ENCODE results near the gene PGA3.
"Not testable (repeated sequence)": the region's sequence is repeated elsewhere in the genome, so short reads cannot be mapped to it uniquely, and the experiment has no call there.

Gene PGA3

GRCh38 chr11:61172356-61172755 is 31.0 kb upstream of the PGA3 start:
- DNase-seq = no peak

- no peak for DNase-seq
These were observed 30.4 kb upstream of the PGA3 start for GRCh38 chr11:61172888-61173287.

GRCh38 chr11:61173456-61173855 is 29.9 kb upstream of the PGA3 start:
- DNase-seq = no peak

- DNase-seq = no peak
These were observed 29.0 kb upstream of the PGA3 start for GRCh38 chr11:61174273-61174672.

GRCh38 chr11:61174949-61175348 is 28.4 kb upstream of the PGA3 start:
- no peak for DNase-seq

- DNase-seq = no peak
These were observed 26.9 kb upstream of the PGA3 start for GRCh38 chr11:61176446-61176845.

GRCh38 chr11:61180205-61180604 is 23.1 kb upstream of the PGA3 start:
- DNase-seq = not testable (repeated sequence)

- no peak for DNase-seq
These were observed 21.8 kb upstream of the PGA3 start for GRCh38 chr11:61181489-61181888.

GRCh38 chr11:61183645-61184044 is 19.7 kb upstream of the PGA3 start:
- no peak for DNase-seq

- no peak for DNase-seq
These were observed 16.8 kb upstream of the PGA3 start for GRCh38 chr11:61186504-61186903.

GRCh38 chr11:61187505-61188130 is 15.7 kb upstream of the PGA3 start:
- peak; percentile 81 for DNase-seq

GRCh38 chr11:61189933-61190332 is 13.4 kb upstream of the PGA3 start:
- DNase-seq = no peak

GRCh38 chr11:61193596-61193995 is 9.7 kb upstream of the PGA3 start:
- DNase-seq = no peak

- DNase-seq = no peak
These were observed 9.1 kb upstream of the PGA3 start for GRCh38 chr11:61194169-61194671.

GRCh38 chr11:61194981-61195695 is 8.2 kb upstream of the PGA3 start:
- DNase-seq = no peak

GRCh38 chr11:61195719-61196118 is 7.6 kb upstream of the PGA3 start:
- no peak for DNase-seq

GRCh38 chr11:61198361-61198760 is 5.0 kb upstream of the PGA3 start:
- DNase-seq = no peak

GRCh38 chr11:61198948-61199523 is 4.3 kb upstream of the PGA3 start:
- DNase-seq = no peak

- DNase-seq = no peak
These were observed 1.8 kb upstream of the PGA3 start for GRCh38 chr11:61201476-61201875.

GRCh38 chr11:61203873-61204272 is 558 bp downstream of the PGA3 start:
- not testable (repeated sequence) for DNase-seq

- not testable (repeated sequence) for DNase-seq
These were observed 1.3 kb downstream of the PGA3 start for GRCh38 chr11:61204502-61205059.

GRCh38 chr11:61207636-61208310 is 4.5 kb downstream of the PGA3 start:
- not testable (repeated sequence) for DNase-seq

- not testable (repeated sequence) for DNase-seq
These were observed 7.3 kb downstream of the PGA3 start for GRCh38 chr11:61210629-61211028.
